Sigmoid colon (tissue), 4 donors: ENCODE measurements around the gene FAR1.

Experiments
- EP300 ChIP-seq, 4 donors: sonication (generic); formaldehyde crosslinking; IDR thresholded peaks; one replicate each; pipeline ENCODE4 v1.6.1; 2017; ENCODE audit warnings: antibody characterized with exemption in 4 of 4
- POLR2A ChIP-seq, 2 donors: fragments of 450-650 bp; IDR thresholded peaks; one replicate each; pipeline ENCODE4 v1.6.1; 2016; ENCODE audit warnings: antibody characterized with exemption in 2 of 2, mild to moderate bottlenecking in 2 of 2, moderate library complexity in 2 of 2
- POLR2AphosphoS5 ChIP-seq, 4 donors: sonication (generic); formaldehyde crosslinking; IDR thresholded peaks; one replicate each; pipeline ENCODE4 v1.6.1; 2017; ENCODE audit warnings: antibody characterized with exemption in 4 of 4
- TF ChIP-seq, protein P1 (sequence below), 4 experiments: fragments of 450-650 bp in 3 of 4; fragments of 200-600 bp in 1 of 4; IDR thresholded peaks; one replicate each; pipeline ENCODE4 v1.5.1; 2016 to 2019; ENCODE audit warnings: antibody characterized with exemption in 4 of 4, mild to moderate bottlenecking in 3 of 4, moderate library complexity in 2 of 4

- TF ChIP-seq, protein P1, sequence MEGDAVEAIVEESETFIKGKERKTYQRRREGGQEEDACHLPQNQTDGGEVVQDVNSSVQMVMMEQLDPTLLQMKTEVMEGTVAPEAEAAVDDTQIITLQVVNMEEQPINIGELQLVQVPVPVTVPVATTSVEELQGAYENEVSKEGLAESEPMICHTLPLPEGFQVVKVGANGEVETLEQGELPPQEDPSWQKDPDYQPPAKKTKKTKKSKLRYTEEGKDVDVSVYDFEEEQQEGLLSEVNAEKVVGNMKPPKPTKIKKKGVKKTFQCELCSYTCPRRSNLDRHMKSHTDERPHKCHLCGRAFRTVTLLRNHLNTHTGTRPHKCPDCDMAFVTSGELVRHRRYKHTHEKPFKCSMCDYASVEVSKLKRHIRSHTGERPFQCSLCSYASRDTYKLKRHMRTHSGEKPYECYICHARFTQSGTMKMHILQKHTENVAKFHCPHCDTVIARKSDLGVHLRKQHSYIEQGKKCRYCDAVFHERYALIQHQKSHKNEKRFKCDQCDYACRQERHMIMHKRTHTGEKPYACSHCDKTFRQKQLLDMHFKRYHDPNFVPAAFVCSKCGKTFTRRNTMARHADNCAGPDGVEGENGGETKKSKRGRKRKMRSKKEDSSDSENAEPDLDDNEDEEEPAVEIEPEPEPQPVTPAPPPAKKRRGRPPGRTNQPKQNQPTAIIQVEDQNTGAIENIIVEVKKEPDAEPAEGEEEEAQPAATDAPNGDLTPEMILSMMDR (IDR thresholded peaks at IDR 0.05), result no peak
- TF ChIP-seq POLR2A (IDR thresholded peaks at IDR 0.05) (no peak), EP300 (IDR thresholded peaks at IDR 0.05) (no peak), POLR2AphosphoS5 (IDR thresholded peaks at IDR 0.05) (no peak)
These were observed 92.8 kb downstream of the FAR1 start for GRCh38 chr11:13761250-13761649.
